SK-N-SH (cell line): ENCODE measurements around the gene KIF6. TPM values are rescaled to one million over a fixed set of nuclear protein-coding genes. Genes with fewer than 3 reads are reported as not detected.

ENCODE experiments used
- CTCF ChIA-PET: fragments of 300-600, 350-600 bp; formaldehyde crosslinking; extraction: SDS; loops from one replicate; lab custom pipeline; 2021; lab: Yijun Ruan, JAX
- POLR2A ChIA-PET: fragments of 350-600 bp; sonication (Branson Sonifier 250); formaldehyde crosslinking; extraction: SDS; loops from one replicate; lab custom pipeline; 2020; ENCODE audit warnings: antibody characterized with exemption, inconsistent platforms; lab: Yijun Ruan, JAX
- DNase-seq: peaks from one replicate; pipeline ENCODE4 v3.0.0; 2012
- H2AFZ ChIP-seq: fragments of 200-600 bp; sonication (generic); 2 replicates; pipeline ENCODE4 v1.8.1; 2016; ENCODE audit warnings: antibody characterized with exemption, mild to moderate bottlenecking, low read depth
- H3F3A ChIP-seq: fragments of 200-600 bp; sonication (generic); replicated peaks from 2 replicates; pipeline ENCODE3; 2016; ENCODE audit warnings: antibody characterized with exemption, mild to moderate bottlenecking; ENCODE audit not compliant: insufficient read depth
- H3K27ac ChIP-seq, 2 experiments: fragments of 200-500 bp in 1 of 2; fragments of 200-600 bp in 1 of 2; sonication (Bioruptor generic) in 1 of 2; sonication (generic), shearing (Covaris generic) in 1 of 2; 2 replicates each; pipeline versions ENCODE4 v1.5.1 to v1.6.1; 2014 to 2016; ENCODE audit warnings: low read depth in 2 of 2, inconsistent platforms in 1 of 2, low read length in 1 of 2, mild to moderate bottlenecking in 1 of 2, mixed read lengths in 1 of 2
- H3K27me3 ChIP-seq: fragments of 200-600 bp; sonication (generic), shearing (Covaris generic); 2 replicates; pipeline ENCODE4 v1.6.1; 2016; ENCODE audit warnings: mixed run types; ENCODE audit not compliant: insufficient read depth
- H3K36me3 ChIP-seq, 2 experiments: fragments of 200-500 bp in 1 of 2; fragments of 200-600 bp in 1 of 2; sonication (Bioruptor generic) in 1 of 2; sonication (generic) in 1 of 2; replicated peaks in 1 of 2; 2 replicates each; pipeline versions ENCODE3 to v1.5.1; 2014 to 2016; ENCODE audit warnings: low read length in 1 of 2, mild to moderate bottlenecking in 1 of 2; ENCODE audit not compliant: insufficient read depth in 2 of 2, control insufficient read depth in 1 of 2
- H3K4me1 ChIP-seq, 2 experiments: fragments of 200-500 bp in 1 of 2; fragments of 200-600 bp in 1 of 2; sonication (Bioruptor generic) in 1 of 2; sonication (generic), shearing (Covaris generic) in 1 of 2; 2 replicates each; pipeline versions ENCODE4 v1.5.1 to v1.6.1; 2014 to 2016; ENCODE audit warnings: low read depth in 1 of 2, low read length in 1 of 2, mixed run types in 1 of 2; ENCODE audit not compliant: insufficient read depth in 2 of 2, control insufficient read depth in 1 of 2
- H3K4me2 ChIP-seq: fragments of 200-600 bp; sonication (generic), shearing (Covaris generic); 2 replicates; pipeline ENCODE4 v1.6.1; 2017; ENCODE audit warnings: mixed run types
- H3K4me3 ChIP-seq, 2 experiments: fragments of 200-500 bp in 1 of 2; fragments of 200-600 bp in 1 of 2; sonication (Bioruptor generic) in 1 of 2; sonication (generic), shearing (Covaris generic) in 1 of 2; 2 replicates each; pipeline versions ENCODE4 v1.5.1 to v1.8.1; 2014 to 2016; ENCODE audit warnings: low read depth in 2 of 2, inconsistent platforms in 1 of 2, low read length in 1 of 2, mild to moderate bottlenecking in 1 of 2, mixed read lengths in 1 of 2, moderate library complexity in 1 of 2
- H3K79me2 ChIP-seq: fragments of 200-600 bp; sonication (generic); 2 replicates; pipeline ENCODE4 v1.8.1; 2017; ENCODE audit warnings: mild to moderate bottlenecking; ENCODE audit not compliant: insufficient read depth
- H3K9ac ChIP-seq: fragments of 200-600 bp; sonication (generic); 2 replicates; pipeline ENCODE4 v1.6.1; 2017; ENCODE audit warnings: mixed run types
- H3K9me2 ChIP-seq: fragments of 200-600 bp; sonication (generic); 2 replicates; pipeline ENCODE4 v1.6.1; 2017; ENCODE audit warnings: mixed run types
- H3K9me3 ChIP-seq: fragments of 200-600 bp; sonication (generic); 2 replicates; pipeline ENCODE4 v1.6.1; 2017; ENCODE audit warnings: mixed run types, mild to moderate bottlenecking, moderate library complexity
- H4K20me1 ChIP-seq: fragments of 200-600 bp; sonication (generic); 2 replicates; pipeline ENCODE4 v1.6.1; 2017; ENCODE audit warnings: mild to moderate bottlenecking, mixed run types; ENCODE audit not compliant: insufficient read depth
- CHD2 ChIP-seq: fragments of 150-350 bp; IDR thresholded peaks from 2 replicates; pipeline ENCODE4 v1.6.1; 2018; ENCODE audit warnings: low read length; ENCODE audit not compliant: partially characterized antibody
- ELF1 ChIP-seq: IDR thresholded peaks from 2 replicates; pipeline ENCODE4 v1.4.0; 2012
- EZH2phosphoT487 ChIP-seq: fragments of 200-600 bp; sonication (generic); IDR thresholded peaks from 2 replicates; pipeline ENCODE4 v1.6.1; 2017; ENCODE audit warnings: low read depth, mixed run types, mild to moderate bottlenecking, antibody characterized with exemption, moderate library complexity, borderline replicate concordance
- FOXJ3 ChIP-seq: sonication (generic); formaldehyde crosslinking; IDR thresholded peaks from 2 replicates; pipeline ENCODE4 v1.5.1; 2020; ENCODE audit warnings: mild to moderate bottlenecking, missing genetic modification reagents
- FOXM1 ChIP-seq: IDR thresholded peaks from 2 replicates; pipeline ENCODE4 v1.4.0; 2012; ENCODE audit warnings: low read depth, mild to moderate bottlenecking
- GABPA ChIP-seq: IDR thresholded peaks from 2 replicates; pipeline ENCODE4 v1.4.0; 2012; ENCODE audit warnings: low read depth, mild to moderate bottlenecking
- MXI1 ChIP-seq: IDR thresholded peaks from 2 replicates; pipeline ENCODE4 v1.6.1; 2012; ENCODE audit warnings: mild to moderate bottlenecking, low read depth, low read length, improper control_type of control experiment
- NRF1 ChIP-seq: IDR thresholded peaks from 2 replicates; pipeline ENCODE4 v1.6.1; 2012; ENCODE audit warnings: low read depth, mild to moderate bottlenecking, low read length
- RAD21 ChIP-seq: IDR thresholded peaks from 2 replicates; pipeline ENCODE4 v1.6.1; 2012; ENCODE audit warnings: mild to moderate bottlenecking, low read length
- RXRA ChIP-seq: IDR thresholded peaks from 2 replicates; pipeline ENCODE4 v1.4.0; 2012; ENCODE audit warnings: low read depth, mild to moderate bottlenecking, borderline replicate concordance
- SIN3A ChIP-seq: IDR thresholded peaks from 2 replicates; pipeline ENCODE4 v1.6.1; 2012; ENCODE audit warnings: low read depth, mild to moderate bottlenecking, low read length, moderate library complexity, borderline replicate concordance
- SMC3 ChIP-seq: IDR thresholded peaks from 2 replicates; pipeline ENCODE4 v1.6.1; 2012; ENCODE audit warnings: low read depth, low read length, improper control_type of control experiment
- TCF12 ChIP-seq: IDR thresholded peaks from 2 replicates; pipeline ENCODE4 v1.4.0; 2012
- WGBS: methylation state at CpG from one replicate; pipeline ENCODE4 v1.1.6; 2017; ENCODE audit warnings: low lambda C conversion rate; 5-methylcytosine and 5-hydroxymethylcytosine counted together
- polyA plus RNA-seq, 3 experiments: library from polyadenylated mRNA; depleted of rRNA; stranded (reverse); fragments of >200 nt; gene quantifications; 2 replicates each; pipeline ENCODE4 v1.2.3, GENCODE V29; 2012
- TF ChIP-seq, protein P1 (sequence below): fragments of 150-350 bp; IDR thresholded peaks from 2 replicates; pipeline ENCODE4 v1.6.1; 2016; ENCODE audit warnings: mild to moderate bottlenecking, low read depth, low read length
- TF ChIP-seq, protein P2 (sequence below): IDR thresholded peaks from 2 replicates; pipeline ENCODE4 v1.6.1; 2012; ENCODE audit warnings: mild to moderate bottlenecking, low read depth, low read length, moderate library complexity
- TF ChIP-seq, protein P3 (sequence below): fragments of 200-600 bp; sonication (generic); IDR thresholded peaks from 2 replicates; pipeline ENCODE4 v1.6.1; 2017; ENCODE audit warnings: antibody characterized with exemption, mild to moderate bottlenecking, moderate library complexity
- TF ChIP-seq, protein P4 (sequence below): IDR thresholded peaks from 2 replicates; pipeline ENCODE4 v1.4.0; 2012; ENCODE audit warnings: low read depth, borderline replicate concordance

Gene KIF6
- polyA plus RNA-seq, 1 of the 3 experiments (the other 2 are of a cell fraction) = 0.13 TPM

DNA sequence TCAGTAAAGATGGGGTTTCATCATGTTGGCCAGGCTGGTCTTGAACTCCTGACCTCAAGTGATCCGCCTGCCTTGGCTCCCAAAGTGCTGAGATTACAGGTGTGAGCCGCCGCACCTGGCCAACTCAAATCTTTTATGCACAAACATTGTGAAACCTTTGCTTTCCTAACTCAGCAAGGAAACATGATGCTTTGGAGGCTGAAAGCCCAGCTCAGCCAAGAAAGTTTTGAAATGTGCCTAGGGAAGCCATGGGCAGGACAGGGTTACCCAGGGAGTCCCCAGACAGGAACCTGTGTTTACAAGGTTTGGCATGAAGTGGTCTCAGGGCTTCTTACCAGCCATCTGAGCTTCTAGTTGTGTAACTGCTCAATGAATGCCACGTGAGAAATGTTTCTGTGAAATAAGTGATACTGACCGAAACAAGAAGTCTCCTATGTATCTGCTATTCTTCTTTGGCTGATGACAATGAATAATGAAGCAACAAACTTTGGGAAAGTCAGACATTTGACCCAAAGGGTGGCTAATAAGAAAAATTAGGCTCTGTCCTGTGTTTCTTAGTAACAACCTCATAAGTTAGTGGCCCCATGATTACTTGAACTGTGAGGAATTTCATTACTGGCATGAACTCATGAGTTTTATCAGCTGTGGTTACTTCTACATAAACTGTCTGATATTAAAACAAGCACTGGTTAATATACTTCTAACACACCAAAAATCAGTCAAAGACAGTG, 163.5 kb downstream of the KIF6 start:
- H3F3A ChIP-seq = no peaks in the 10 kb centered on the region
- DNase-seq = no peak
- ChIA-PET POLR2A (no interaction called here), CTCF (interaction anchor here (0.6 to 1.1 kb wide), 2 partner anchors 12 to 22 kb away, joined by 3 to 6 read pairs; no protein-coding TSS in a partner anchor)
- no peak overlapping the region for H3K27ac ChIP-seq
- no peak overlapping the region for H3K9ac ChIP-seq
- no peaks in the 10 kb centered on the region for H3K9me2 ChIP-seq
- no peak overlapping the region for H2AFZ ChIP-seq
- H3K27me3 ChIP-seq = no peaks in the 10 kb centered on the region
- H3K4me2 ChIP-seq = no peak overlapping the region
- no peak for TF ChIP-seq NRF1
- TF ChIP-seq, protein P1, sequence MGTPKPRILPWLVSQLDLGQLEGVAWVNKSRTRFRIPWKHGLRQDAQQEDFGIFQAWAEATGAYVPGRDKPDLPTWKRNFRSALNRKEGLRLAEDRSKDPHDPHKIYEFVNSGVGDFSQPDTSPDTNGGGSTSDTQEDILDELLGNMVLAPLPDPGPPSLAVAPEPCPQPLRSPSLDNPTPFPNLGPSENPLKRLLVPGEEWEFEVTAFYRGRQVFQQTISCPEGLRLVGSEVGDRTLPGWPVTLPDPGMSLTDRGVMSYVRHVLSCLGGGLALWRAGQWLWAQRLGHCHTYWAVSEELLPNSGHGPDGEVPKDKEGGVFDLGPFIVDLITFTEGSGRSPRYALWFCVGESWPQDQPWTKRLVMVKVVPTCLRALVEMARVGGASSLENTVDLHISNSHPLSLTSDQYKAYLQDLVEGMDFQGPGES = no peak
- TF ChIP-seq, protein P2, sequence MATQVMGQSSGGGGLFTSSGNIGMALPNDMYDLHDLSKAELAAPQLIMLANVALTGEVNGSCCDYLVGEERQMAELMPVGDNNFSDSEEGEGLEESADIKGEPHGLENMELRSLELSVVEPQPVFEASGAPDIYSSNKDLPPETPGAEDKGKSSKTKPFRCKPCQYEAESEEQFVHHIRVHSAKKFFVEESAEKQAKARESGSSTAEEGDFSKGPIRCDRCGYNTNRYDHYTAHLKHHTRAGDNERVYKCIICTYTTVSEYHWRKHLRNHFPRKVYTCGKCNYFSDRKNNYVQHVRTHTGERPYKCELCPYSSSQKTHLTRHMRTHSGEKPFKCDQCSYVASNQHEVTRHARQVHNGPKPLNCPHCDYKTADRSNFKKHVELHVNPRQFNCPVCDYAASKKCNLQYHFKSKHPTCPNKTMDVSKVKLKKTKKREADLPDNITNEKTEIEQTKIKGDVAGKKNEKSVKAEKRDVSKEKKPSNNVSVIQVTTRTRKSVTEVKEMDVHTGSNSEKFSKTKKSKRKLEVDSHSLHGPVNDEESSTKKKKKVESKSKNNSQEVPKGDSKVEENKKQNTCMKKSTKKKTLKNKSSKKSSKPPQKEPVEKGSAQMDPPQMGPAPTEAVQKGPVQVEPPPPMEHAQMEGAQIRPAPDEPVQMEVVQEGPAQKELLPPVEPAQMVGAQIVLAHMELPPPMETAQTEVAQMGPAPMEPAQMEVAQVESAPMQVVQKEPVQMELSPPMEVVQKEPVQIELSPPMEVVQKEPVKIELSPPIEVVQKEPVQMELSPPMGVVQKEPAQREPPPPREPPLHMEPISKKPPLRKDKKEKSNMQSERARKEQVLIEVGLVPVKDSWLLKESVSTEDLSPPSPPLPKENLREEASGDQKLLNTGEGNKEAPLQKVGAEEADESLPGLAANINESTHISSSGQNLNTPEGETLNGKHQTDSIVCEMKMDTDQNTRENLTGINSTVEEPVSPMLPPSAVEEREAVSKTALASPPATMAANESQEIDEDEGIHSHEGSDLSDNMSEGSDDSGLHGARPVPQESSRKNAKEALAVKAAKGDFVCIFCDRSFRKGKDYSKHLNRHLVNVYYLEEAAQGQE = no peak
- no peak for TF ChIP-seq RAD21
- TF ChIP-seq, protein P3, sequence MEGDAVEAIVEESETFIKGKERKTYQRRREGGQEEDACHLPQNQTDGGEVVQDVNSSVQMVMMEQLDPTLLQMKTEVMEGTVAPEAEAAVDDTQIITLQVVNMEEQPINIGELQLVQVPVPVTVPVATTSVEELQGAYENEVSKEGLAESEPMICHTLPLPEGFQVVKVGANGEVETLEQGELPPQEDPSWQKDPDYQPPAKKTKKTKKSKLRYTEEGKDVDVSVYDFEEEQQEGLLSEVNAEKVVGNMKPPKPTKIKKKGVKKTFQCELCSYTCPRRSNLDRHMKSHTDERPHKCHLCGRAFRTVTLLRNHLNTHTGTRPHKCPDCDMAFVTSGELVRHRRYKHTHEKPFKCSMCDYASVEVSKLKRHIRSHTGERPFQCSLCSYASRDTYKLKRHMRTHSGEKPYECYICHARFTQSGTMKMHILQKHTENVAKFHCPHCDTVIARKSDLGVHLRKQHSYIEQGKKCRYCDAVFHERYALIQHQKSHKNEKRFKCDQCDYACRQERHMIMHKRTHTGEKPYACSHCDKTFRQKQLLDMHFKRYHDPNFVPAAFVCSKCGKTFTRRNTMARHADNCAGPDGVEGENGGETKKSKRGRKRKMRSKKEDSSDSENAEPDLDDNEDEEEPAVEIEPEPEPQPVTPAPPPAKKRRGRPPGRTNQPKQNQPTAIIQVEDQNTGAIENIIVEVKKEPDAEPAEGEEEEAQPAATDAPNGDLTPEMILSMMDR = no peak
- no peak for TF ChIP-seq FOXJ3 (CRISPR knock-in tag)
- TF ChIP-seq FOXM1 = no peak
- TF ChIP-seq, protein P4, sequence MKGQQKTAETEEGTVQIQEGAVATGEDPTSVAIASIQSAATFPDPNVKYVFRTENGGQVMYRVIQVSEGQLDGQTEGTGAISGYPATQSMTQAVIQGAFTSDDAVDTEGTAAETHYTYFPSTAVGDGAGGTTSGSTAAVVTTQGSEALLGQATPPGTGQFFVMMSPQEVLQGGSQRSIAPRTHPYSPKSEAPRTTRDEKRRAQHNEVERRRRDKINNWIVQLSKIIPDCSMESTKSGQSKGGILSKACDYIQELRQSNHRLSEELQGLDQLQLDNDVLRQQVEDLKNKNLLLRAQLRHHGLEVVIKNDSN = no peak
- no peak for TF ChIP-seq TCF12
- no peak for TF ChIP-seq SIN3A
- TF ChIP-seq ELF1 = no peak
- no peak for TF ChIP-seq CHD2
- no peak for TF ChIP-seq MXI1
- TF ChIP-seq GABPA = no peak
- no peak for TF ChIP-seq EZH2phosphoT487
- TF ChIP-seq SMC3 = no peak
- TF ChIP-seq RXRA = no peak
- H3K4me3 ChIP-seq = no peak overlapping the region
- 66% methylated on average over 5 of the region's 5 CpGs for WGBS
- H3K79me2 ChIP-seq = no peaks in the 10 kb centered on the region
- no peaks in the 10 kb centered on the region for H4K20me1 ChIP-seq
- H3K9me3 ChIP-seq = no peaks in the 10 kb centered on the region
- no peaks in the 10 kb centered on the region for H3K36me3 ChIP-seq
- H3K4me1 ChIP-seq = peaks cover 0 to 3% of the 10 kb centered on the region in 2 experiments; a peak in 2 of 4 replicates
